ENCODE data around the gene AHSP.

AHSP gene

DNA sequence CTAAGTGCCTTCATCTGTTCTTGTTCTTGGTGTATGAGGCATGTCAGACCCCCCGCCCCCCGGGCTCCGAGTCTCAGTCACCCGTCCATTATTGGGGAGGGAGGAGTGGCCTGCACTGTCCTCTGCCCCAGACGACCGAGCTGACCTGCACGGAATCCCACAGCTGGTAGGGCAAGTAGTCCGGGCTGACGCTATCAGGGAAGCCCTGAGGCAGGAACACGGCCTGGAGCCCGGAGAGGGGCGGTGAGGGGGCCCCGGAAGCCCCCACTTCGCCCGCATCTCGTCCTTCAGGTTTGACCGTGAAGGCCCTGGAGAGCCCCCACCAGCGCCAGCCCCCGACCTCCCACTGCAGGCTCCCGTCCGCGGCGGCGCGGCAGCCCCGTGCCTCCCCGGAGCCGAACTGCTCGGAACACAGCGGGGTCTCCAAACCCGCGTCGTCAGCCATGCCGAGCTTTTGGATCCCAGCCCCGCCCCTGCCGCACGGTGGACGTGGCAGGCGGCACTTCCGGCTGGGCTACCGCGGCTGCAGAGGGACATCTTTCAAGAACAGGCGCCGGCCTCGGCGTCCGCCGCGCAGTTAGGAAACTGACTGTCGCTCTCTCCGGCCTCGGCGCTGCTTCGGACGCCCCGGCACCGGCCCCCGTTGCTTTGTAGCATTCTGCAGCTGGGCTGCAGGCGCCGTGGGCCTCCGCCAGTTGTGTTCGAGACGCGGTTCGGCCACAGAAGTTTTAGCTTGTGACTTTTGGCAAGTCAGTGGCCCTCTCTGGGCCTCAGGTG is 19.6 kb upstream of the AHSP start, which contains the start of gene RUSF1:
Gene RUSF1 (minus strand): TSS at position 463 of the 777 bp plus-strand sequence. CDS start 18 bp downstream, at position 445.
- peak within 1 kb of the TSS; percentile 94 for H3K18ac ChIP-seq (ENCODE audit: low read length)
- H3K9ac ChIP-seq (ENCODE audit: low read length) = peak within 1 kb of the TSS; percentile 92
- peaks cover 5% of the 10 kb centered on the region for H3K4me1 ChIP-seq (ENCODE audit: control insufficient read depth, low read depth, low read length)
- peak within 1 kb of the TSS; percentile 58 for H3K4me2 ChIP-seq (ENCODE audit: low read length)
- H3K36me3 ChIP-seq (ENCODE audit: control insufficient read depth, insufficient read depth, low read length) = no peaks in the 10 kb centered on the region
- WGBS (ENCODE audit: extremely low coverage, insufficient coverage, low lambda C conversion rate) = no CpG with 5 or more reads among the region's 65 CpGs
- H3K4ac ChIP-seq (ENCODE audit: low read depth, low read length) = peak within 1 kb of the TSS; percentile 56
- H2BK15ac ChIP-seq (replicated peaks; ENCODE audit: low read depth) = no peak within 1 kb of the TSS
- H3K4me3 ChIP-seq (ENCODE audit: low read length) = peak within 1 kb of the TSS; percentile 67
- peak within 1 kb of the TSS; percentile 98 for H3K56ac ChIP-seq (ENCODE audit: low read length)
- peak; percentile 96 for DNase-seq
- peak within 1 kb of the TSS; percentile 55 for H3K27ac ChIP-seq (ENCODE audit: low read depth, low read length)
- H3K79me1 ChIP-seq (ENCODE audit: low read length) = peaks cover 4% of the 10 kb centered on the region
- H2BK5ac ChIP-seq (ENCODE audit: low read length) = no peak within 1 kb of the TSS
- no peak within 1 kb of the TSS for H2AK5ac ChIP-seq (ENCODE audit: low read length)
- H4K8ac ChIP-seq (ENCODE audit: low read depth, low read length) = no peak within 1 kb of the TSS
- peak within 1 kb of the TSS; percentile 64 for H4K5ac ChIP-seq (ENCODE audit: low read length)
- no peak within 1 kb of the TSS for H3K23ac ChIP-seq (ENCODE audit: low read length)
- H2BK120ac ChIP-seq (ENCODE audit: low read depth, low read length) = no peak within 1 kb of the TSS
- no peaks in the 10 kb centered on the region for H3K27me3 ChIP-seq (ENCODE audit: insufficient read depth, low read length, poor library complexity)
- H3K79me2 ChIP-seq (ENCODE audit: control insufficient read depth, insufficient read depth, low read length) = no peaks in the 10 kb centered on the region

DNA sequence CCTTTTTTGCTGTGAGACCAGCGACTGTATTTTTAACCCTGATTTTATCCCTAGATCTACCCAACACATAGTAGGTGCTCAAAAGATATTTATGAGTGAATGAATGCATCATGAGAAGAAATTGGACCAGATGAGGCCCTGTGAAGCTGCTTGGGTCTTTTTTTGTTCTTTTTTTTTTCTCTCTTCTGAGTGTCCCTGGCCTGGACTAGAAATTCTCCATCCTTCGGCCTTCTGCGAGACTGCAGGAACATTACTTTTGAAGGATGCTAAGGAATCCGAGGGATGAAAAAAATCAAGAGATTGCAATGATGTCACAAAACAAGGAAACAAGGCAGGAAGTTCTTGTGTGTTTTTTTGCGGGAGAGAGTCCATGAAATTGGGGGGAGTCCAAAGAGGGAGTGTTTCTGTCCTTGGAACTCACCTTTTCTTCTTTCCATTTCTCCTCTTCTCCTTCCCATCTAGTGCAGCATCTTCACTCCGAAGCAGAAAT is 18.9 kb upstream of the AHSP start:
- H2BK15ac ChIP-seq (replicated peaks; ENCODE audit: low read depth) = no peak overlapping the region
- peak overlapping the region; percentile 2 for H4K5ac ChIP-seq (ENCODE audit: low read length)
- no peak overlapping the region for H4K8ac ChIP-seq (ENCODE audit: low read depth, low read length)
- peak overlapping the region; percentile 67 for H3K4me3 ChIP-seq (ENCODE audit: low read length)
- no peaks in the 10 kb centered on the region for H3K36me3 ChIP-seq (ENCODE audit: control insufficient read depth, insufficient read depth, low read length)
- peaks cover 5% of the 10 kb centered on the region for H3K4me1 ChIP-seq (ENCODE audit: control insufficient read depth, low read depth, low read length)
- H3K27ac ChIP-seq (ENCODE audit: low read depth, low read length) = no peak overlapping the region
- H3K18ac ChIP-seq (ENCODE audit: low read length) = peak overlapping the region; percentile 94
- no peaks in the 10 kb centered on the region for H3K27me3 ChIP-seq (ENCODE audit: insufficient read depth, low read length, poor library complexity)
- peak overlapping the region; percentile 58 for H3K4me2 ChIP-seq (ENCODE audit: low read length)
- H3K23ac ChIP-seq (ENCODE audit: low read length) = no peak overlapping the region
- peaks cover 4% of the 10 kb centered on the region for H3K79me1 ChIP-seq (ENCODE audit: low read length)
- no peak for DNase-seq
- H3K4ac ChIP-seq (ENCODE audit: low read depth, low read length) = peak overlapping the region; percentile 56
- H3K79me2 ChIP-seq (ENCODE audit: control insufficient read depth, insufficient read depth, low read length) = no peaks in the 10 kb centered on the region
- peak overlapping the region; percentile 98 for H3K56ac ChIP-seq (ENCODE audit: low read length)
- H2BK5ac ChIP-seq (ENCODE audit: low read length) = no peak overlapping the region
- WGBS (ENCODE audit: extremely low coverage, insufficient coverage, low lambda C conversion rate) = no CpG with 5 or more reads among the region's 6 CpGs
- no peak overlapping the region for H2AK5ac ChIP-seq (ENCODE audit: low read length)
- peak overlapping the region; percentile 92 for H3K9ac ChIP-seq (ENCODE audit: low read length)
- no peak overlapping the region for H2BK120ac ChIP-seq (ENCODE audit: low read depth, low read length)

DNA sequence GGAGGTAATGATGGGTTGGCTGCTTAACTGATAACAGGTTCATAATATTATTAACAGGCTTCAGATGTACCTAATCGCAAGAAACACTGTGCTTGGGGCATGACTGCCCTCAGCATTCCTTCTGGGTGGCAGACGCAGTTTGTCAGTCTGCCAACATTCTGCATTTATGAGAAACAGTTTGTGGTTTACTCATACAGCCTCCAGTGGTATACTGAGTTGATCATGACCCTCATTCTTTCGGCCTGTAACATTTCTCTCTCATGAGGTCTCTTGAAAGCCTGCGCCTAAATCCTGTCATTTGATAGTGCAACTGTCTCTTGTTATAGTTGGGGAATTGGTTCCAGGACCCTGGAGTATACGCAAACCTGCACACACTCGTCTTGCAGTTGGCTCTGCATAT is 14.6 kb upstream of the AHSP start:
- Histone ChIP-seq H3K79me2 (ENCODE audit: control insufficient read depth, insufficient read depth, low read length) (no peaks in the 10 kb centered on the region), H2AK5ac (ENCODE audit: low read length) (no peak overlapping the region), H3K56ac (ENCODE audit: low read length) (no peak overlapping the region), H3K4me2 (ENCODE audit: low read length) (no peak overlapping the region), H2BK5ac (ENCODE audit: low read length) (no peak overlapping the region), H3K23ac (ENCODE audit: low read length) (no peak overlapping the region), H4K5ac (ENCODE audit: low read length) (no peak overlapping the region), H3K9ac (ENCODE audit: low read length) (no peak overlapping the region), H3K18ac (ENCODE audit: low read length) (no peak overlapping the region), H3K27ac (ENCODE audit: low read depth, low read length) (no peak overlapping the region), H3K4me1 (ENCODE audit: control insufficient read depth, low read depth, low read length) (peaks cover 2% of the 10 kb centered on the region), H3K4me3 (ENCODE audit: low read length) (no peak overlapping the region), H2BK15ac (replicated peaks; ENCODE audit: low read depth) (no peak overlapping the region), H3K36me3 (ENCODE audit: control insufficient read depth, insufficient read depth, low read length) (no peaks in the 10 kb centered on the region), H3K27me3 (ENCODE audit: insufficient read depth, low read length, poor library complexity) (no peaks in the 10 kb centered on the region), H3K79me1 (ENCODE audit: low read length) (no peaks in the 10 kb centered on the region), H3K4ac (ENCODE audit: low read depth, low read length) (no peak overlapping the region), H2BK120ac (ENCODE audit: low read depth, low read length) (no peak overlapping the region), H4K8ac (ENCODE audit: low read depth, low read length) (no peak overlapping the region)
- no CpG with 5 or more reads among the region's 6 CpGs for WGBS (ENCODE audit: extremely low coverage, insufficient coverage, low lambda C conversion rate)
- DNase-seq = no peak

DNA sequence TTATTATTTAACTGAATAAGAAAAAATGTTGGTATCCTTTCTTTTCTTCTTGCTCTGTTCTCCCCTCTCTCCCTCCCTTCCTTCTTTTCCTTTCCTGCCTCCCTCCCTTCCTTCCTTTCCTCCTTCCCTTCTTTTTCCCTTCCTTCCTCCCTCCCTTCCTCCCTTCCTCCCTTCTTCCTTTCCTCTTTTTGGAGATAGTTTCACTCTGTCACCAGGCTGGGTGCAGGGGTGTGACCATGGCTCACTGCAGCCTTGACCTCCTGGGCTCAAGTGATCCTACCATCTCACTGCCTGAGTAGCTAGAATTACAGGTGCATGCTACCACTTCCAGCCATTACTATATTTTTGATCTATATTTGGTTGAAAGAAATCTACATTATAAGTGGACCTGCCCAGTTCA is 13.8 kb upstream of the AHSP start:
- H3K4ac ChIP-seq (ENCODE audit: low read depth, low read length) = no peak overlapping the region
- no peaks in the 10 kb centered on the region for H3K79me1 ChIP-seq (ENCODE audit: low read length)
- no peak overlapping the region for H4K5ac ChIP-seq (ENCODE audit: low read length)
- no peak overlapping the region for H2BK15ac ChIP-seq (replicated peaks; ENCODE audit: low read depth)
- H3K18ac ChIP-seq (ENCODE audit: low read length) = no peak overlapping the region
- no peak overlapping the region for H3K56ac ChIP-seq (ENCODE audit: low read length)
- H3K27me3 ChIP-seq (ENCODE audit: insufficient read depth, low read length, poor library complexity) = no peaks in the 10 kb centered on the region
- H2BK5ac ChIP-seq (ENCODE audit: low read length) = no peak overlapping the region
- no peak overlapping the region for H4K8ac ChIP-seq (ENCODE audit: low read depth, low read length)
- no peak overlapping the region for H2AK5ac ChIP-seq (ENCODE audit: low read length)
- H2BK120ac ChIP-seq (ENCODE audit: low read depth, low read length) = no peak overlapping the region
- H3K9ac ChIP-seq (ENCODE audit: low read length) = no peak overlapping the region
- H3K4me2 ChIP-seq (ENCODE audit: low read length) = no peak overlapping the region
- peaks cover 2% of the 10 kb centered on the region for H3K4me1 ChIP-seq (ENCODE audit: control insufficient read depth, low read depth, low read length)
- no peak overlapping the region for H3K23ac ChIP-seq (ENCODE audit: low read length)
- DNase-seq = no peak
- no peak overlapping the region for H3K4me3 ChIP-seq (ENCODE audit: low read length)
- no peaks in the 10 kb centered on the region for H3K36me3 ChIP-seq (ENCODE audit: control insufficient read depth, insufficient read depth, low read length)
- H3K27ac ChIP-seq (ENCODE audit: low read depth, low read length) = no peak overlapping the region
- H3K79me2 ChIP-seq (ENCODE audit: control insufficient read depth, insufficient read depth, low read length) = no peaks in the 10 kb centered on the region

DNA sequence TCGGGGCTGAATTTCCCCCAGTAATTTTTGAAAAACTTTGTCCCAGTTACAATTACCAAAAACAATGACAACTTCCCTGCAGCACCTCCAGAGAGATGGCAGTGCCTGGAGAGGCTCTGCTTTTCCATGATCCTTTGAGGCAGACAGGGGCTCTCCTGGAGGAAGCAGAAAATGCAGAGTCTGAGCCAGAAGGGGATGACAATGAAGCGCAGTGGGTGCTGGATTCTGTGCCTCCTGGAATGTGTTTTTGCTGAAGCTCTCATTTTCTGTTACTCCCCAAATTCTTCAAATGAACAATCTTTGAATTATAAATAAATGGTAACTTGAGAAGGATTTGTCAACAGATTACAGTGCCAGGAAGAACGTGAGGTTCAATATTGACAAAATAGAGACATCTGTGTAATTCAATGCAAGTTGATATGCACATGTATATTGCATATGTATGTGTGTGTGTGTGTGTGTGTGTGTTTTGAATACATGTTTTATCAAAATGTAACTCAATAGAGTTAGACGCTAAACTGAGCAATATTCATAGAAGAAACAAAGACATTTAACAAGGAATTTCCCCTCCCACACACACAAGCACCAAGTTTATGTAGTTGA is 9.8 kb upstream of the AHSP start:
- H3K18ac ChIP-seq (ENCODE audit: low read length) = no peak overlapping the region
- H3K79me1 ChIP-seq (ENCODE audit: low read length) = no peaks in the 10 kb centered on the region
- no peak for DNase-seq
- no peaks in the 10 kb centered on the region for H3K36me3 ChIP-seq (ENCODE audit: control insufficient read depth, insufficient read depth, low read length)
- H2BK120ac ChIP-seq (ENCODE audit: low read depth, low read length) = no peak overlapping the region
- no peak overlapping the region for H3K56ac ChIP-seq (ENCODE audit: low read length)
- no peak overlapping the region for H3K4me3 ChIP-seq (ENCODE audit: low read length)
- no peak overlapping the region for H3K27ac ChIP-seq (ENCODE audit: low read depth, low read length)
- no peak overlapping the region for H3K4ac ChIP-seq (ENCODE audit: low read depth, low read length)
- H2AK5ac ChIP-seq (ENCODE audit: low read length) = no peak overlapping the region
- no peak overlapping the region for H3K9ac ChIP-seq (ENCODE audit: low read length)
- no peak overlapping the region for H4K5ac ChIP-seq (ENCODE audit: low read length)
- H3K23ac ChIP-seq (ENCODE audit: low read length) = no peak overlapping the region
- no peak overlapping the region for H4K8ac ChIP-seq (ENCODE audit: low read depth, low read length)
- no peaks in the 10 kb centered on the region for H3K4me1 ChIP-seq (ENCODE audit: control insufficient read depth, low read depth, low read length)
- H3K4me2 ChIP-seq (ENCODE audit: low read length) = no peak overlapping the region
- no peaks in the 10 kb centered on the region for H3K27me3 ChIP-seq (ENCODE audit: insufficient read depth, low read length, poor library complexity)
- no peak overlapping the region for H2BK5ac ChIP-seq (ENCODE audit: low read length)
- no CpG with 5 or more reads among the region's 4 CpGs for WGBS (ENCODE audit: extremely low coverage, insufficient coverage, low lambda C conversion rate)
- H3K79me2 ChIP-seq (ENCODE audit: control insufficient read depth, insufficient read depth, low read length) = no peaks in the 10 kb centered on the region
- no peak overlapping the region for H2BK15ac ChIP-seq (replicated peaks; ENCODE audit: low read depth)

Measured in mesendoderm (in vitro differentiated cells).